ENCODE data around the gene TXNRD2.
"Not testable (repeated sequence)": the region's sequence is repeated elsewhere in the genome, so short reads cannot be mapped to it uniquely, and the experiment has no call there.

TXNRD2 gene

GRCh38 chr22:19841641-19842392 is 99.8 kb downstream of the TXNRD2 start:
- no peak for DNase-seq

GRCh38 chr22:19840955-19841640 is 100.5 kb downstream of the TXNRD2 start:
- no peak for DNase-seq

DNA sequence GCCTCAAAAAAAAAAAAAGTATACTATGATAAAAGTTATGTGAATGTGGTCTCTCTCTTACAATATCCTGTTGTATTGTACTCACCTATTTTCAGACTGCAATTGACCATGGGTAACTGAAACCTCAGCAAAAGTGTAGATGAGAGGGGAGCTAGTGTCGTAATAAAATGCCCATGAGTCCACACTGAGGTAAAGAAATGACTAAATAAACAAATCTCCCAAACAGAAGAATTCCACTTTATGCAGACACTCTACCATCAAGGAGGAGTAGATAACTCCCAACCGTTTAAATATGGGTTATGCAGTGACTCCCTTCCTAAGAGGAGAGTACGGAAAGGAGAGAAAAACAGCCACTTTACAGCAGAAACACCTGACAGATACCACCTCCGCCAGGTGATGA is 101.6 kb downstream of the TXNRD2 start:
- no peak for DNase-seq

DNA sequence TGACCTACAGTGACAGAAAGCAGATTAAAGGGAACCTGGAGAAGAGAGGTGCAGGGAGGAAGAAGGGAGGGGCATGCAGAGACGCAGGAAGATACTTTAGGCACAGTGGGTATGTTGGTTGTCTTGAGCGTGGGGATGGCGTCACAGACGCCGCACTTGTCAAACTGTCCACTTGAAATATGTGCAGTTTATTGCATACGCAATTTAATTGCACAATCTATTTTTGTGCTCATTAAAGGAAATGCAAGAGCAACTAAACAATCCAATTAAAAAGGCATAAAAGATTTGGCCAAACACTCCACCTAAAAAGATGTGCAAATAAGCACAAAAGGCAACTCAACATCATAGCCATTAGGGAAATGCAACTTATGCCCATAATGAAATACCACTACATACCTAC is 103.7 kb downstream of the TXNRD2 start:
- DNase-seq = no peak

DNA sequence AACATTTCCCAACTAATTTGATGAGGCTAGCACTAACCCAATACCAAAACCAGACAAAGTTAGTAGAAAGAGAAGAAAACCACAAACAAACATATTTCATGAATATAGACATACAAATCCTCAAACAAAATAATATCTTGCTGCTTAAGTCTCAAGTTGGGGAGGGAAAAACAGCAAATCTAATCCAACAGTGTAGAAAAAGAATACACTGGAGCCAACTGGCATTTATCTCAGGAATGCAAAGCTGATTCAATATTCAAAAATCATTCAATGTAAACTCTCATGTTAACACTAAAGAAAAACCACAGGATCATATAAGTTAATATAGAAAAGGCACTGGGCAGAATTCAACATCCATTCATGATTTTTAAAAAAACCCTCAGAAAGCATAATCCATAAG is 105.1 kb downstream of the TXNRD2 start:
- DNase-seq = no peak

DNA sequence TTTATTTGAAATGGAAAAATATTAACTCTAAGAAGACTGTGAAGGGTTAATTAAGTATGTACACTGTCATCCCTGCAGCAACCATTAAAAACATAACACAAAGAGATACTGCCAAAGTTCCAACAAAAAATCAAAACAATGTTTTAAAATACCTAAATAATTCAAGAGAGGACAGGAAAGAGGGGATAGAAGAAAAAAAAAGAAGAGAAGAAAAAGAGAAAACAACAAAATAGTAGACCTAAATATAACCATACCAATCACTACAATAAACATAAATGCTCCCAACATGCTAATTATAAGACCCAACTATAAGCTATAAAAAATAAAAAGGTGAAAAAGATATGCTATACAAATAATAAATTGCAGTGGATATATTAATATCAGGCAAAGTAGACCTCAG is 107.0 kb downstream of the TXNRD2 start:
- DNase-seq = no peak

- not testable (repeated sequence) for DNase-seq
Observed at GRCh38 chr22:19833327-19833726, 108.3 kb downstream of the TXNRD2 start.

DNA sequence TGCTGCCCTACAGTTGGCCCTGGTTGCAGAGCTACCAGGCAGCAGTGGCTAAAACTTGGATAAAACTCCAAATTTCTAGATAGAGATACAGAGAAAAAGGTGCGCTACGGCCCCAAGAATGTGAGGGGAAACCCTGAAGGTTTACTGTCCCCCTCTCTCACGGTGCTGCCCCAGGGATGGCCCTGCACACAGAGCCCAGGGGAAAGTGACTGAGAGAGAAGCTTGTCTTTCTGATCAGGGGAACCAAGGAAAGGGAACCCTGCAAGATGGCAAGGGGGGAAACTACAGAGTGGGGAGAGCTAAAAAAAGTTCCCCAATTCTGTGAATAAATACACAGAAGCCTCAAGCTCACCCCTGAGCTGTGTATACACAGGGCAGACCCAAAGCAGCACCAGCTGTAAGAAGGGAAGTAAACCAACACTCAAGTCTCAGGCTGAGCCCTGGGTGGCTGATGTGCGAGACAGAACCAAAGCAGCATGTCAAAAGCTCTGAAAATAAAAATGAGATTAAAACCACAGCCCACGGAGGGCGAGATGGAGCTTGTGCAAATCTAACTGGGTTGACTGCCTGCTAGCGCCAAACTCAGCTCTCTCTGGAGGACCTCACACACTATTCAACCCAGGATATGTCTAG is 109.0 kb downstream of the TXNRD2 start:
- no peak for DNase-seq

GRCh38 chr22:19831979-19832378 is 109.6 kb downstream of the TXNRD2 start:
- not testable (repeated sequence) for DNase-seq

DNA sequence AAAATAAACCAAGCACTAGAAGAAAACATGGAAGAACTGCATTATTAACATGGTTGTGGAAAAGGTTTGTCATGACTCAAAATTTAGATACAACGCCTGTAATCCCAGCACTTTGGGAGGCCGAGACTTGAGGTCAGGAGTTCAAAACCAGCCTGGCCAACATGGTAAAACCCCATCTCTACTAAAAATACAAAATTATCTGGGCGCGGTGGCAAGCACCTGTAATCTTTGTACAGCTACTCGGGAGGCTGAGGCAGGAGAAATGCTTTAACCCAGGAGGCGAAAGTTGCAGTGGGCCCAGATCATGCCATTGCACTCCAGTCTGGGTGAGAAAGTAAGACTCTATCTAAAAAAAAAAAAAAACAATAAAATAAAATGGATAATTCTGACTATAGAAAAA is 110.6 kb downstream of the TXNRD2 start:
- no peak for DNase-seq

- DNase-seq = no peak
Observed at GRCh38 chr22:19828035-19828401, 113.6 kb downstream of the TXNRD2 start.

DNA sequence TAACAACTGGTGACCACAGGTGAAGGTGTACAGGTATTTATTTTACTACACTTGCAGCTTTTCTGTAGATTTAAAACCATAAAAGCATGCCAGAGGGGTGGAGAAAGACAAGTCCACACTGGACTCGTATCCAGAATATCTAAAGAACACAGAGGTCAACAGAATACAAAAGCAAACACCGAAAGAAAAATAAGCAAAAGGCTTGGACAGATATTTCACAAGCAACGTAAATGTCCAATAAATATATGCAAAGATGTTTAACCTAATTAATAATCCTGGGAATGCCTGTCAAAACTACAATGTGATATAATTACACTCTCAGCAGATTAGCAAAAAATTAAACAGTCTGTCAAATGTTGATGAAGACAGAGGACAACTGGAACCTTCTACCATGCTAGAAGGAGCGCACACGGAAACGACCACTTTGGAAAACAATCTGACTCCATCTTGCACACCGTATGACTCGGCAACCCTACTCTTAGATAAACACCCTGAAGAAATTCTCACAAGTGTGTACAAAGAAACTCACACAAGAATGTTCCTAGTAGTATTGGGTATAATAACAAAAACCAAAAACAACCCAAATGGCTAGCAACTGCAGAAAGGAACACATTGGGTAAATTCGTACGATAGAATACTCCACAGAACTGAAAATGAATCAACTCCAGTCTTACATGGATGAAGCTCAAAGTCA is 114.1 kb downstream of the TXNRD2 start:
- no peak for DNase-seq

DNA sequence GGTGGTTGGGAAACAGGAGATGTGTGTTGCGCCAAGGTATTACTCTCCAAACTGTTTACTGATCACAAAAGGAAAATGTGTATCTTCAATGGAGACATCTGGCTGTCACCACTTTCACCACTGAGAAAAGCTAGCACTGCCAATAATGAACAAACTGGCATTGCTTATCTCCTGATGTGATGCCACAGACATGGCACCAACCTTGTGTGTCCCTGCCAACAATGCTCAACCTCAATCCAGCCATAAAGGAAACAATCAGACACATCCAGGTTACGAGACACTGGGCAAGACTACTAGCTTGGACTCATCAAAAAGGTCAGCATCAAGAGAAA is 115.0 kb downstream of the TXNRD2 start:
- no peak for DNase-seq

- no peak for DNase-seq
Observed at GRCh38 chr22:19825904-19826618, 115.6 kb downstream of the TXNRD2 start.
